Osteocyte (in vitro differentiated cells): Measurements from ENCODE around the gene ADCYAP1R1. TPM values are rescaled to one million over a fixed set of nuclear protein-coding genes. Genes with fewer than 3 reads are reported as not detected.

Source experiments
- DNase-seq: peaks from one replicate; pipeline ENCODE4 v3.0.0; 2021; ENCODE audit warnings: mixed read lengths; ENCODE audit not compliant: unreplicated experiment; ENCODE audit errors: extremely low spot score
- H3K27ac Mint-ChIP-seq: one replicate; pipeline ENCODE4 v1.8.0; 2021; ENCODE audit warnings: mild to moderate bottlenecking, mixed read lengths; ENCODE audit not compliant: unreplicated experiment
- H3K27me3 Mint-ChIP-seq: one replicate; pipeline ENCODE4 v1.8.0; 2021; ENCODE audit warnings: mixed read lengths; ENCODE audit not compliant: unreplicated experiment
- H3K36me3 Mint-ChIP-seq: one replicate; pipeline ENCODE4 v1.8.0; 2021; ENCODE audit warnings: mixed read lengths; ENCODE audit not compliant: unreplicated experiment
- H3K4me1 Mint-ChIP-seq: one replicate; pipeline ENCODE4 v1.8.0; 2021; ENCODE audit warnings: mixed read lengths; ENCODE audit not compliant: unreplicated experiment
- H3K4me3 Mint-ChIP-seq: one replicate; pipeline ENCODE4 v1.8.0; 2021; ENCODE audit warnings: mild to moderate bottlenecking, moderate library complexity, mixed read lengths; ENCODE audit not compliant: unreplicated experiment
- H3K9me3 Mint-ChIP-seq: one replicate; pipeline ENCODE4 v1.8.0; 2021; ENCODE audit warnings: mixed read lengths; ENCODE audit not compliant: unreplicated experiment
- CTCF ChIP-seq: fragments of 200-600 bp; sonication (generic); IDR thresholded peaks from 2 replicates; pipeline ENCODE4 v1.5.0; 2021; ENCODE audit warnings: antibody characterized with exemption, mild to moderate bottlenecking, moderate library complexity
- total RNA-seq: library from RNA; stranded (reverse); gene quantifications from 2 replicates; pipeline ENCODE4 v1.2.1, GENCODE V29; 2021

The ADCYAP1R1 gene
- total RNA-seq, 1 donor from 2014 or later = not detected

GRCh38 chr7:31053986-31054385, 1.9 kb downstream of the ADCYAP1R1 start:
- TF ChIP-seq CTCF = no peak
- peaks cover 3% of the 10 kb centered on the region for H3K4me1 Mint-ChIP-seq
- H3K36me3 Mint-ChIP-seq = no peaks in the 10 kb centered on the region
- peaks cover 61% of the 10 kb centered on the region for H3K27me3 Mint-ChIP-seq
- no peaks in the 10 kb centered on the region for H3K9me3 Mint-ChIP-seq
- H3K27ac Mint-ChIP-seq = no peak overlapping the region
- no peak for DNase-seq
- no peak overlapping the region for H3K4me3 Mint-ChIP-seq

- Mint-ChIP-seq H3K9me3 (no peaks in the 10 kb centered on the region), H3K27me3 (peaks cover 64% of the 10 kb centered on the region), H3K4me1 (peaks cover 3% of the 10 kb centered on the region), H3K27ac (no peak overlapping the region), H3K36me3 (no peaks in the 10 kb centered on the region), H3K4me3 (no peak overlapping the region)
- no peak for TF ChIP-seq CTCF
- no peak for DNase-seq
These were observed 2.6 kb downstream of the ADCYAP1R1 start for GRCh38 chr7:31054608-31055278.

- no peak for DNase-seq
- Mint-ChIP-seq H3K27me3 (peaks cover 57% of the 10 kb centered on the region), H3K4me3 (no peak overlapping the region), H3K27ac (no peak overlapping the region), H3K36me3 (no peaks in the 10 kb centered on the region), H3K4me1 (peaks cover 3% of the 10 kb centered on the region), H3K9me3 (no peaks in the 10 kb centered on the region)
- no peak for TF ChIP-seq CTCF
These were observed 3.4 kb downstream of the ADCYAP1R1 start for GRCh38 chr7:31055471-31055870.

GRCh38 chr7:31056775-31057346, 4.8 kb downstream of the ADCYAP1R1 start:
- DNase-seq = no peak
- H3K27me3 Mint-ChIP-seq = peaks cover 44% of the 10 kb centered on the region
- TF ChIP-seq CTCF = no peak
- H3K4me3 Mint-ChIP-seq = no peak overlapping the region
- H3K9me3 Mint-ChIP-seq = no peaks in the 10 kb centered on the region
- H3K4me1 Mint-ChIP-seq = peaks cover under 1% of the 10 kb centered on the region
- H3K27ac Mint-ChIP-seq = no peak overlapping the region
- no peaks in the 10 kb centered on the region for H3K36me3 Mint-ChIP-seq

GRCh38 chr7:31058122-31058521, 6.0 kb downstream of the ADCYAP1R1 start:
- Mint-ChIP-seq H3K36me3 (no peaks in the 10 kb centered on the region), H3K27ac (no peak overlapping the region), H3K9me3 (no peaks in the 10 kb centered on the region), H3K4me3 (no peak overlapping the region), H3K27me3 (peaks cover 45% of the 10 kb centered on the region), H3K4me1 (no peaks in the 10 kb centered on the region)
- DNase-seq = no peak
- no peak for TF ChIP-seq CTCF
